Type B pancreatic cell (in vitro differentiated cells): ENCODE results near the gene MBD6. TPM values are rescaled to one million over a fixed set of nuclear protein-coding genes. Genes with fewer than 3 reads are reported as not detected.
A peak's percentile ranks its signal among the peaks of the same experiment; 100 is the strongest.
"Not testable (repeated sequence)": the region's sequence is repeated elsewhere in the genome, so short reads cannot be mapped to it uniquely, and the experiment has no call there.

Experiments used
- DNase-seq: peaks from one replicate; pipeline ENCODE4 v3.0.0; 2021; ENCODE audit warnings: mixed read lengths; ENCODE audit not compliant: unreplicated experiment; ENCODE audit errors: extremely low spot score
- H3K27ac Mint-ChIP-seq: 2 replicates; pipeline ENCODE4 v1.8.0; 2021; ENCODE audit warnings: mild to moderate bottlenecking, mixed read lengths
- H3K27me3 Mint-ChIP-seq: 2 replicates; pipeline ENCODE4 v1.8.0; 2021; ENCODE audit warnings: mixed read lengths
- H3K36me3 Mint-ChIP-seq: 2 replicates; pipeline ENCODE4 v1.8.0; 2021; ENCODE audit warnings: mixed read lengths
- H3K4me1 Mint-ChIP-seq: one replicate; pipeline ENCODE4 v1.8.0; 2021; ENCODE audit warnings: mixed read lengths; ENCODE audit not compliant: unreplicated experiment
- H3K4me3 Mint-ChIP-seq: 2 replicates; pipeline ENCODE4 v1.8.0; 2021; ENCODE audit warnings: mild to moderate bottlenecking, mixed read lengths
- H3K9me3 Mint-ChIP-seq: 2 replicates; pipeline ENCODE4 v1.8.0; 2021; ENCODE audit warnings: mixed read lengths
- total RNA-seq: library from RNA; stranded (reverse); gene quantifications from 2 replicates; pipeline ENCODE4 v1.2.1, GENCODE V29; 2021; ENCODE audit warnings: low replicate concordance
- TF ChIP-seq, protein P1 (sequence below): fragments of 200-600 bp; sonication (generic); conservative IDR thresholded peaks from 2 replicates; pipeline ENCODE4 v1.5.0; 2021; ENCODE audit warnings: antibody characterized with exemption, mild to moderate bottlenecking

Gene MBD6
- total RNA-seq, 1 donor from 2014 or later, result 94.7 TPM

DNA sequence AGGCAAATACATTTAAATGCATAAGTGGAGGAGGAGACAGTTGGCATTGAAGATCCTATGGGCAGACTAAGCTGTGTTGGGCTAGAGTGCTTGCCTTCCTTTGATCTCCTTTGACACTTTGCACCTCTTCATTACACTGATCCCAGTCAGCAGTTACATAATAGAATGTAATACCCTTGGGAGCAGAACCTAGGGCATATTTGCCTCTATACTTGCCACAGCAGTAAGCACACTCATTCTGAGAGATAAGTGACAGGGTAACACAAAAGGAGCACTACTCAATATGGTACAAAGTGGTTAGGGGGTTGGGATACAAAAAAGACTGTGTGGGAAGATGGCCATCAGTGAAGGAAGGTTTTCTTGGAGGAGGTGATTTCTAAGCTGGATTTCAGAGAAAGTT lies 25.8 kb upstream of the MBD6 start:
- Mint-ChIP-seq H3K27me3 (no peaks in the 10 kb centered on the region), H3K27ac (no peak overlapping the region), H3K4me3 (no peak overlapping the region), H3K36me3 (peaks cover 39% of the 10 kb centered on the region), H3K9me3 (no peaks in the 10 kb centered on the region), H3K4me1 (no peaks in the 10 kb centered on the region)
- DNase-seq, result no peak
- TF ChIP-seq, protein P1, sequence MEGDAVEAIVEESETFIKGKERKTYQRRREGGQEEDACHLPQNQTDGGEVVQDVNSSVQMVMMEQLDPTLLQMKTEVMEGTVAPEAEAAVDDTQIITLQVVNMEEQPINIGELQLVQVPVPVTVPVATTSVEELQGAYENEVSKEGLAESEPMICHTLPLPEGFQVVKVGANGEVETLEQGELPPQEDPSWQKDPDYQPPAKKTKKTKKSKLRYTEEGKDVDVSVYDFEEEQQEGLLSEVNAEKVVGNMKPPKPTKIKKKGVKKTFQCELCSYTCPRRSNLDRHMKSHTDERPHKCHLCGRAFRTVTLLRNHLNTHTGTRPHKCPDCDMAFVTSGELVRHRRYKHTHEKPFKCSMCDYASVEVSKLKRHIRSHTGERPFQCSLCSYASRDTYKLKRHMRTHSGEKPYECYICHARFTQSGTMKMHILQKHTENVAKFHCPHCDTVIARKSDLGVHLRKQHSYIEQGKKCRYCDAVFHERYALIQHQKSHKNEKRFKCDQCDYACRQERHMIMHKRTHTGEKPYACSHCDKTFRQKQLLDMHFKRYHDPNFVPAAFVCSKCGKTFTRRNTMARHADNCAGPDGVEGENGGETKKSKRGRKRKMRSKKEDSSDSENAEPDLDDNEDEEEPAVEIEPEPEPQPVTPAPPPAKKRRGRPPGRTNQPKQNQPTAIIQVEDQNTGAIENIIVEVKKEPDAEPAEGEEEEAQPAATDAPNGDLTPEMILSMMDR, result no peak

DNA sequence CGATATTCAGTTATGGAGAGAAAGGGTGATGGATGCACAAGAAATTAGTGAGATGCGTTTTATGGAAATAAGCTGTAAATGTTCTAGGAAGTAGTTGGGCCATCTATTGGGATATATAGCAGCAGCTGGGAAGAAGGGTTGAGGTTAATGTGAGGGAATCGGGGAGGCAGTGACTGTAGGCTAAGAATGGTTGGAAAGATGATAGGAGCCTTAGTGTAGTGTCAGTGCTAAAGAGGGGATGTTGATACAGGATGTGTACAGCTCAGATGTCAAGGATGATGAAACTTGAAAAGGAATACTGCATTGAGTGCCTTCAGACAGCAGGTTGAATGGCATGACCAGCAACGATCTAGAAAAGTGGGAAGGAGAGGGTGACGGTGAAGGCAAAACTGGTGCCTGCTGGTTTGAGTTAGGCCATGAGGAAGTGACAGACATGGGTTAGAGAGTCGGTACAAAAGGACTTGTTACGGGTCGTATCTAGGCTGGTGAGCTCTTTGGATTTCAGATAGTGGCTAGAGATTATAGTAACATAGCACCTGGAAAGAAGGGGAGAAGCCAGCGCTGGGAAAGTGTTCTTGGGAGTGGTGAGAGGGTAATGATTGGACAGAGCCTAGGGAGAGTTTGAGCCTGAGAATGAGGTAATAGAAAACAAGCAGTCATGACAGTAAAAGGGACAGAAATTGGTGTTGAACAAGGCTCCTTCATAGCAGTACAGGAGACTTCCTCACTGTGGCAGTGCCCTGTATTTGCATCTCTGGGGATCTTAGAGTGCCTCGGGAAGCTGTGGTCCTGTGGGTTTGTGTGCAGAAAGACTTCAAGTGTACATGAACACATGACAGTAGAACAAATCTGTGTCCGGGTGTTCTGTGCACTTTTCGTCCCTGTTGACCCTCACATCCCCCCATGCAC lies 25.1 kb upstream of the MBD6 start:
- peaks cover 43% of the 10 kb centered on the region for H3K36me3 Mint-ChIP-seq

GRCh38 chr12:57498132-57498502 lies 24.5 kb upstream of the MBD6 start:
- DNase-seq, result no peak
- peaks cover 37% of the 10 kb centered on the region for H3K36me3 Mint-ChIP-seq
- H3K27me3 Mint-ChIP-seq, result no peaks in the 10 kb centered on the region
- TF ChIP-seq, protein P1, result no peak
- H3K27ac Mint-ChIP-seq, result no peak overlapping the region
- H3K4me1 Mint-ChIP-seq, result no peaks in the 10 kb centered on the region
- H3K4me3 Mint-ChIP-seq, result no peak overlapping the region
- H3K9me3 Mint-ChIP-seq, result no peaks in the 10 kb centered on the region

More for the DNA sequence above, 25.1 kb upstream of the MBD6 start:
- no peaks in the 10 kb centered on the region for H3K27me3 Mint-ChIP-seq
- H3K27ac Mint-ChIP-seq, result peak overlapping the region; percentile 7
- TF ChIP-seq, protein P1, result no peak
- H3K4me1 Mint-ChIP-seq, result no peaks in the 10 kb centered on the region
- no peaks in the 10 kb centered on the region for H3K9me3 Mint-ChIP-seq
- DNase-seq, result no peak
- H3K4me3 Mint-ChIP-seq, result no peak overlapping the region

DNA sequence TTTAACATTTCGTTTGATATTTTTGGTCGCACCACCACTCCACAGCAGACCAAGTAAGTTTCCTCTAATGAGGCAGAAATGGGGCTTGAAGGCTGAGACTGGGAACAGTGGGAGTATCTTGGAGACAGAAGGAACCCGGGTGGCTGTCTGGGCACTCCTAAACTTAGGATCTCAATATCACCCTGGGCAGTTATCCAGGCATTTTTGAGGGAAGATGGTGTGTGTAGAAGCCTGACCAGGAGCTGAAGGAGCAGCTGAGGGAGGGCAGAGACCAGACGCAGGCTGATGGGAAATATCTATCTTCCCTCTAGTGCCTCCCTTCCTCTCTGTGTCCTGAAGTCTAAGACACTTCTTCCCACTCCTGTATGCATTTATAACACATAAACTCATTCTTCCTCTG lies 24.1 kb upstream of the MBD6 start:
- Mint-ChIP-seq H3K9me3 (no peaks in the 10 kb centered on the region), H3K27ac (no peak overlapping the region), H3K4me3 (no peak overlapping the region), H3K4me1 (no peaks in the 10 kb centered on the region), H3K36me3 (peaks cover 37% of the 10 kb centered on the region), H3K27me3 (no peaks in the 10 kb centered on the region)
- TF ChIP-seq, protein P1, result no peak
- no peak for DNase-seq

- peaks cover 44% of the 10 kb centered on the region for H3K36me3 Mint-ChIP-seq
- H3K27me3 Mint-ChIP-seq, result no peaks in the 10 kb centered on the region
- H3K4me1 Mint-ChIP-seq, result no peaks in the 10 kb centered on the region
- TF ChIP-seq, protein P1, result no peak
- DNase-seq, result no peak
- no peak overlapping the region for H3K27ac Mint-ChIP-seq
- no peak overlapping the region for H3K4me3 Mint-ChIP-seq
- no peaks in the 10 kb centered on the region for H3K9me3 Mint-ChIP-seq
Measured at GRCh38 chr12:57500213-57500612, 22.4 kb upstream of the MBD6 start.

- not testable (repeated sequence) for H3K27me3 Mint-ChIP-seq, H3K4me1 Mint-ChIP-seq, H3K4me3 Mint-ChIP-seq, H3K27ac Mint-ChIP-seq, DNase-seq, H3K9me3 Mint-ChIP-seq
- H3K36me3 Mint-ChIP-seq, result peaks cover 36% of the 10 kb centered on the region
Measured at GRCh38 chr12:57502311-57502969, 20.2 kb upstream of the MBD6 start.

- H3K4me3 Mint-ChIP-seq, H3K27me3 Mint-ChIP-seq, H3K27ac Mint-ChIP-seq, H3K4me1 Mint-ChIP-seq, H3K9me3 Mint-ChIP-seq, DNase-seq: not testable (repeated sequence)
- peaks cover 22% of the 10 kb centered on the region for H3K36me3 Mint-ChIP-seq
Measured at GRCh38 chr12:57506541-57506940, 16.1 kb upstream of the MBD6 start.

DNA sequence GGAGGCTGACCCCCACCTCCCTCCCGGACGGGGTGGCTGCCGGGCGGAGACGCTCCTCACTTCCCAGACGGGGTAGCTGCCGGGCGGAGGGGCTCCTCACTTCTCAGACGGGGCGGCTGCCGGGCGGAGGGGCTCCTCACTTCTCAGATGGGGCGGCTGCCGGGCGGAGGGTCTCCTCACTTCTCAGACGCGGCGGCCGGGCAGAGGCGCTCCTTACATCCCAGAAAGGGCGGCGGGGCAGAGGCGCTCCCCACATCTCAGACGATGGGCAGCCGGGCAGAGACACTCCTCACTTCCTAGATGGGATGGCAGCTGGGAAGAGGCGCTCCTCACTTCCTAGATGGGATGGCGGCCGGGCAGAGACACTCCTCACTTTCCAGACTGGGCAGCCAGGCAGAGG lies 14.8 kb upstream of the MBD6 start:
- peaks cover 26% of the 10 kb centered on the region for H3K36me3 Mint-ChIP-seq
- H3K9me3 Mint-ChIP-seq, H3K27ac Mint-ChIP-seq, H3K4me3 Mint-ChIP-seq, DNase-seq, H3K27me3 Mint-ChIP-seq, H3K4me1 Mint-ChIP-seq: not testable (repeated sequence)
